ENCODE data around the gene CCL27.
A peak's percentile ranks its signal among the peaks of the same experiment; 100 is the strongest.

The CCL27 gene

DNA sequence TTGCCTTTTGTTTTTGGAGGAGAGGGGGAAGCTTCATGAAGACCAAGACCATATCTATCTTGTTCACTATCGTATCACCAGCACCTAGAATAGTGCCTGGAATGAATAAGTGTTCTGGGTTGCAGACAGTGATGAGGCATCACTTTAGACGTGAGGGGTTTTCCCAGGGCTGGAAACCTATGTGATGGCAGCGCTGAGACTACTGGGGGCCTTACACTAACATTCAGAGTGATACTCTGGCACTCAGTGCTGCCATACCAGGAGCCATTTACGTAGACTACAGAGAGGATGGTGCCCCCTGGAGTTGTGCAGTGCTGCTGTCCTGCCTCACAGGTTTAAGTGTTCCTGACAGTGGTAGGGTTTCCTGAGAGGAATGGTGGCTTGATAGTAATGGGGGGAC is 21.7 kb upstream of the CCL27 start:
- DNase-seq, result no peak

DNA sequence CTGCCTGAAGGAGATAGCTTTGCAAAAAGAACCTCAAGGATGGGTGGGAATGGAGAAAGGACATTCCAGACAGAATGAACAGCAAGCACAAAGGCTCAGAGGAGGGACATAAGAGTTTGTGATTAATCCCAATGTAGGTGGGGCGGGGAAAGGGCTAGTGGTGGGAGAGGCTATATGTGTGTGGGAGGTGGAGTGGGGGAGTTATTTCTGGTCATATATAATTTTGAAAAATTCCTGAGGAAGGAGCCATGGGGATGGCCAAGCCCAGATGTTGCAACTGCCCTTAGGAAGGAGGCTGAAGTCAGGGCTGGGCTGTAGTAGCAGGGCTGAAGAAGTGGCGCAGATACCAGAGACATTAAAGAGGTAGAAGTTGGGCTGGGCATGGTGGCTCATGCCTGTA is 13.4 kb upstream of the CCL27 start:
- no peak for DNase-seq

DNA sequence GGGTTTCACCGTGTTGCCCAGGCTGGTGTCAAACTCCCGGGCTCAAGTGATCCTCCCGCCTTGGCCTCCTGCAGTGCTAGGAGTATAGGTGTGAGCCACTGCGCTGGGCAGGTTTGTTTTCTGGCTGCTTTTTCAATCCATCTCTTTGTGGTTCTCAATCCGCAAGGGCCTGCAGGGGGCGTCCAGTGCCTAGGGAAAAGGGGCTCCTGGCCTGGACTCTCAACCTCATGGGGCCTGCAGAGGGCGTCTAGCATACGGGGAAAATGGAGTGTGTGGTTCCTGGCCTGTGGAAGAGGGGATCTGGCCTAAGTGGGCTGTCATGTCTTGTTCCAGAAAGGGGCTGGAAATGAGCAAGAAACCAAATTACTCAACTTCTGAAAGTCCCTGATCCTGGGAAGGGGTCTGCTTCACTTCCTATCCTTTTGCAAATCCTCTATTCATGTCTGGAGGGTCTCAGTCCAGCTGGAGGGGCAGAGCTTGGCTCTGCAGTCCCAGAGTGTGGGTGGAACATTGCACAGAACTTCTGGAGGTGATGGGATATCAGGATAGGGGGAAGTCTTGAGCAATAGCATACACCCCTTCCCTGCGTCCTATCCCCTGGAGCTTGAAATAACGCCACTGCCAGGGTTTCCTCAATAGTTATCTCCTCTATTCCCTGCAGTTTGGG is 12.7 kb upstream of the CCL27 start:
- peak; percentile 6 for DNase-seq

DNA sequence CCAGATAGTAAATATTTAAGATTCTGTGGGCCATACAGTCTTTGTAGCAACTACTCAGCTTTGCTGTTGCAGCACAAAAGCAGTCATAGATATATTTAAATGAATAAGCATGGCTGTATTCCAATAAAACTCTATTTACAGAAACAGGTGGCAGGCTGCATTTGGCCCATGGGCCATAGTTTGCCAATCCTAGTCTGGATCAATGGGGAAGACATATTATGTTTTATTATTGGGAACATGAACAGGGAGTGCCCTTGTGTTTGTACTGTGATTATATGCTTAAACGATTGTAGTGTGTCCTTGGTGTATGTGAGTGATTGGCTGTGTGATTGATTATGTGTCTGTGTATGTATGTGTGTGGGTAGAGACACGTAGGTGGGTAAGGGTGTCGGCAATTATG is 12.0 kb upstream of the CCL27 start:
- DNase-seq, result no peak

DNA sequence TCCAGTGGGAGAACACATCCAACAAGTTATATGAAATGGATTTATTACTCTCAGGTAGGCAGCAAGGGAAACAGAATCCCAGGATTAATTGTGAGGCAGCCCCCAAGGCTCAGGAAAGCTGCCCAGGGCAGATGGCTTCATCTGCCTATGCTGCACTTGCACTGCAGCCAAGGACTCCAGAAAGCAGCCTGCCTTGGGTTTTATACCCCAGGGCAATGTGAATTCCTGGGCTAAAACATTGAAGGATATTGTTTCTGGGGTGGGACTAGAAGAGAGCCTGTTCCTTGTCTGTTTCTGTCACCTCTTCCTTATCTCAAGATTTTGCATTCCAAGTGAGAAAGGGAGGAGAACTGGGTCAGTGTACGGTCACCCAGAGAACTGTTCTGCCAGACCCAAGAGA is 8.8 kb upstream of the CCL27 start:
- no peak for DNase-seq

DNA sequence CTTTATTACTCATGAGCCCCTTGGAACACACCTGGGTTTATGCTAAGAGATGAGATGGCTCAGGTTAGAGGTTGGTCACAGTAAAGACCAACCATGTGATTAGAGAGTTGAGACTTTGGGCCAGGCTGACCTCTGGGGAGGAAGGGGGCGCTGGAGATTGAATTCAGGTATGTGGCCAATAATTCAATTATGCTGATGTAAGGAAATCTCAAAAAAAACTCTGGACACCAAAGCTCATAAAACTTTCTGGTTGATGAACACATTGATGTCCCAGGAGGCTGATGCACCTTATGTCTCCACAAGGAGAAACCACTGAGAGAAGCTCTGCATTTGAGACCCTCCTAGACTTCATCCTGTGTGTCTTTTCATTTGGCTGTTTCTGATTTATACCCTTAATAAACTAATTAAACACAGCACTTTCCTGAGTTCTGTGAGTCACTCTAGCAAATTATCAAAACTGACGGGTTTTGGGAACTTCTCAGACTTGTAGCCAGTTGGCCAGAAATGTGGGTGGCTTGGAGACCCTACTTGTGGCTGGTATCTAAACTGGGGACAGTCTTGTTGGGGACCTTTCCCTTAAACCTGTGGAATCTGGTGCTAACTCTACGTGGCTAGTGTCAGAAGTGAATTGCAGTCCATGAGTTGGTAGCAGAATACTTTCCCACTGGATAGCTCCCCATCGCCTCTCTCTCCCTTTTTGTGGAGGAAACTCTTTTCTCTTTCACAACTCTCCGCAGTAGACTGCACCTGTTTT is 7.5 kb upstream of the CCL27 start:
- DNase-seq, result no peak

DNA sequence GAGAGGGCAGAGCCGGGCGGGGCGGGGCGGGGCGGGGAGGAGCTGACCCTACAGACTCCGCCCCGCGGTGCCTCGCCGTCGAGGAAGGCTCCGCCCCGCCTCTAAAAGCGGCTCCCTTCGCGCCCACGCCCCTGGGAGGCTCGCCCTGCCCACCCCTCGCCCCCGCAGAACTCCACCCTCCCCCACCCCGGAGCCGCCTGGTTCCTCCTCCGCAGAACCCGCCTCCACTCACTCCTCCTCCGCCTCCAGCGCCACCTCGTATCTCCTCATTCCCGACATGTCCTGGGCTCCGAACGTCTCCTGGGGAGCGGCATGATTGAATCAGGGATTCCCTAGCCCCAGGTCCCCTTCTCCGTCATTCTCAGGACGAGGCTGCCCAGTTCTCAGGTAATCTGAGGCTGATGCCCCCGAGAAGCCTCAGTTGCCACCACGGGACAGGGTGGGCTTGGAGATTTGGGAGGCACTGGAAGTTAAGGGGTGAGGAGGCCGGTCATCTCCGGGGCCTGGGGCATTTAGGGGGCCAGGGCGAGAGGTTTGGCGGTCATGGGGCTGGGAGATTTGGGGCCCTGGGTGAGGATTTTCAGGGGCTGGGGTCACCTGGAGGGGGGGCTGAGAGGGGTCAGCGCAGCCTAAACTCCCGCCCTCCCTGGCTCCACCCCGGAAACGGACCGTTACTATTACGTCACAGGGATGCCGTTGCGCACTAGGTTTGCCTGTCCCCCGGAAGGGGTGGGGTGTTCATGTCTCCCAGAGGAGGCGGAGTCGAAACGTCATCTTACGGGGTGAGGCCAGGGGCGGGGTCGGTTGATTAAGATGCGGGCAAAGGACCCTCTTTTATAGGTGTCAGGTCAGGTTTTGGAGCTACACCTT is 3.2 kb upstream of the CCL27 start:
- peak; percentile 91 for DNase-seq

DNA sequence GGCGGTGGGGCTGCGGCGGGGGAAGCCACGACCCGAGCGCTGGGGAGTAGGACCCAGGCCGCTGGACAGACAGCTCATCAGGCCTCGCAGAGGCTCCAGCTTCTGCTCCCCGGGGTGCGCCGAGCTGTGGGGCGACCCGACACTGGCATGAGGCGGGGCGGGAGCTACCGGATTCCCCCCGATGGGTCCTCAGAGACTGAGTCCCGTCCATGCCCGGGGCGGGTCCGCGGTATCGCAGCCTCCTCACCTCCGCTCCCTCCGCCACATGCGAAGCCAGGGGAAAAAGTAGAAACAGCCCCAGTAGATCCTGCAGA is 2.6 kb upstream of the CCL27 start:
- no peak for DNase-seq

DNA sequence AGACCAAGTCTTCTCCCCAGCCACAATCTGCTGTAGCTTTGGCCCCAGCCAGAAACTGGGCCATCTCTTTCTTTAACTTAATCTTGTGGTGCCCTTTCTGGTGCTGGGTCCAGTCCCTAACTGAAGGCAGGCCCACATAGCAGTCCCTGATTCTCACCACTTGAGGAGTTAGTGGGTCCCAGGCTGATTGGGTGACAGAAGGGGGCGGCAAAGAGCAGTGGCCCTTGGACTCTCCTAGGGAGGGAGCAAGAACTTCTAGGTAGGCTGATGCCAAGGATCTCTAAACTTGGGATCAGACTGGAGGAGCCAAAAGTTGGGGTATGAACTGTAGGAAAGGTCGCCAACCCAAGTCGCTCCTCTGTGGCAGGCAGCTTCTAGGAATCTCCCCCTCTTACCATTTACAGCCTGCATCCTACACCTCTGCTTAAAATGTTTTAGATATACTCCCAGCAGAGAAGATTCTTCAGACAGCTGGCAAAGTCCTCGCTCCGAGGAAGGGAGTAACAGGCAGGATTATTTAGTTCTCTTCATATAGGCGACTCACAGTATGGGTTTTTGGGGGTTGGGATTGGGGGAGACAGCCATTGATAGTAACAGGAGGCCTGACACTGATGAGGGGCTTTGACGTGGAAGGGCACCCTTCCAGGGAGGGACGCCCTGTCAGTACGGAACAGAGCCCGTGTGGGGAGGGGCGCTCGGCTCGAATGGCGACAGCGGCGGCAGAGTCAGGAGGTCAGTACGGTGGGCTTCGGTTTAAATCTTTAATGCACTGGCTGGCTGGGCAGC is 2.0 kb upstream of the CCL27 start:
- DNase-seq, result peak; percentile 7

DNA sequence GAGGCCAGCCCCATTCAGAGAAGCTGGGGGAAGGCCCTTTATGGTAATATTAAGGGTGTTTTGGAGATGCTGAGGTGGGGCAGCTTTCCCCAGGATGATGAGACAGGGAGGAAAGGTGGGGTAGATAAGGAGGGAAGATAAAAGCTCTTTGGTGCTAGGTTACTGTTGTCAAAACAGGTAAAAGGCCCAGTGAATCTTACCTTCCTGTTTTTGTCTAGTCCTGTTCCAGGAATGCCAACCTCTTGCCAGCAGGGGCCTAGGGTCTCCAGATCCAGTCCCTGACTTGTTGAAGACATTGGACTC is 797 bp upstream of the CCL27 start:
- DNase-seq, result no peak

DNA sequence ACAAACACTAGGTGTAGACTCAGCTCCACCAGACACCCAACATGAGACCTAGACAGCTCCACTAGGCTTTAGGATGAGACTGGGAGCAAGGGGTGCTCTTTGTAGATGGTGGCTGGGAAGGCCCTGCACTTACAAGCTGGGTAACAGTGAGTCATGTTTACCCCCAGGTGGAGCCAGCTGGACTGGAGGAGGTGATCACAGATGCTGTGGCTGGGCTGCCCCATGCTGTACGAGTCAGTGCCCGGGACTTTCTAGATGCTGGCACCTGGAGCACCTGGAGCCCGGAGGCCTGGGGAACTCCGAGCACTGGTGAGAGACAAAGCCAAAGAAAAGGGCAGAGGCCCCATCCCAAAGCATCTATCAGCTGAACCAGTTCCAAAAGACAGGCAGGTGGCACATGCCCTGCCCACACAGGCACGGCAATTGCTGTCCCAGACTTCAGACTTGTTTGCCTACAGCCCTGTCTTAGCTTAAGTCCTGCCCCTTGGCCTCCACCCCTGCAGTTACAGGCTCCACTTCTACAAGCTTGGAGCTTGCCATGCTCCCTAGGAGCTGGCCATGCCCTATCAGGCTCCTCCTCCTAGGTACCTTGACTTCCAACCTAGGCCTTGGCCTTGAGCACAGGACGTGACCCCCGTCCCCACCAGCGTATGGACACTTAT is 2.7 kb downstream of the CCL27 start:
- peak; percentile 5 for DNase-seq

DNA sequence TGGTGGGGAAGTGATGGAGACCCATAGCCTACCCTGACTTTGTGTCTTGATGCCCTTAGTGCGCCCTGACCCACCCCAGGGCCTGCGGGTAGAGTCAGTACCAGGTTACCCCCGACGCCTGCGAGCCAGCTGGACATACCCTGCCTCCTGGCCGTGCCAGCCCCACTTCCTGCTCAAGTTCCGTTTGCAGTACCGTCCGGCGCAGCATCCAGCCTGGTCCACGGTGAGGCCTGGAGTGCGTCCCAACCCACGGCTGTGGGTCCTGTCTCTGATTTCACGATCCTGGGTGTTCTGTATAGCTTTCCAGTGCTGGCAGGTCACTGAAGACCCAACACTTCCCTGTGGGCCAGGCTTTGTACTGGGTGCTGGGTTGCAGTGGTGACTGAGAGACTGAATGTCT is 4.0 kb downstream of the CCL27 start:
- DNase-seq, result no peak

DNA sequence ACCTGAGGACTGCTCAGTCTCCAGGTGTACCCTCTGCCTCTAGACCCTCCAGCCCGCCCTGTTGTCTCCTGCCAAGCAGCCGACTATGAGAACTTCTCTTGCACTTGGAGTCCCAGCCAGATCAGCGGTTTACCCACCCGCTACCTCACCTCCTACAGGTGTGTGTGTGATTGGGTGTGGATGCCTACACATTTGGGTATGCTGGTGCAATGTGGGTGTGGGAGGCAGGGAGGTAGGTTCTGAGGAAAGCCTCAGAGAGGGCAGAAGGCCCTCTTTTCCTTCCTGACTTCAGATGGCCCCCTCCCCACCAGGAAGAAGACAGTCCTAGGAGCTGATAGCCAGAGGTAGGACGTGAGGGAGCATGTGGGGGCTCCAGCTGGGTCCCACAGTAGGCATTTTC is 5.5 kb downstream of the CCL27 start:
- no peak for DNase-seq

DNA sequence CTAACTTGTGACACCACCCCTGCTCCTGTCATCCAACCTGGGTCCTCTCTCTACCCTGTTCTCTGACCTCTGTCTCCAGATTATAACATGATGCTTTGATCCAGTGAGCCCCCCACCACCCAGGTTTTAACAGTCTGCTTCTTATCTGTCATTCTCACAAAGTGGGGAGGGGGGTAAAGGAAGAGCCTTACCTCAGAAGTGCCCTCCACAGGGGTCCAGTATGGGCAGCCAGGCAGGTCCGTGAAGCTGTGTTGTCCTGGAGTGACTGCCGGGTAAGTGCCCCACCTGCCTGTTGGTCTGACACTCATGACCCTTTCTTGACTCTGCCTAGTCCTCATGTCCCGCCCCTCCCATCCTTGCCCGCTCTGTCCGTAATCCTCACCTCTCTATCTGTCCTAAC is 7.1 kb downstream of the CCL27 start:
- DNase-seq, result no peak

DNA sequence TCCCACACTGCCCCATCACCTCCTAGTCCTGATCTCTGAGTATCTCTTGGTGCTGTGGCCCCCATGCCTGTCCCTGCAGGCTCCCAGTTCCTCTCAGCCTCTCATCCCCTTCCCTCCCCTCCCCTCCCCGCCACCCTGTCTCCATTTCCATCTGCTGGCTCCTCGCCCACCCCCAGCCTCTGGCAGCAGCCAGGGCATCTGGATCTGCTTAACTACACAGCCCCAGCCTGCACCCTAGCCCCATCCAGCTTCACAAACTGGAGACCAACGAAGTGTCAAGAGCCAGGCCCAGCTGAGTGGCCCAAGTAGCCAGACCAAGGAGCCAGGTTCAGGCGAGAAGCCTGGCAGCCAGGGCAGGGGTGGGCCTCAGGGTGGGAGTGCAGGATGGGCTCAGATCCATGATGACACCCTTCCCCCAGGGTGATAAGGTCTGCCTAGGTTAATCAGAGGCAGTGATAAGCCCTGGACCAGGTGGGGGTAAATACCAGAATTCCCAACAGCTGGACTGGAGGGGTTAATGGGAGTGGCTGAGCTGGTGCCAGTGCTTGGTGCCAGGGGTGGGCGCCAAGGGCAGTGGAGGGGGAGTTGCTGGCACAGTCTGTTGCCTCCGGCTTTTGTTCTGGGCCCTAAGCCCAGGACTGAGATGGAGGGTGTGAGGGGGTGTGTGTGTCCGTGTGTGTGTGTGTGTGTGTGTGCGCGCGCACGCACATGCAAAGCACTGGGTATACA is 8.0 kb downstream of the CCL27 start:
- DNase-seq, result no peak

DNA sequence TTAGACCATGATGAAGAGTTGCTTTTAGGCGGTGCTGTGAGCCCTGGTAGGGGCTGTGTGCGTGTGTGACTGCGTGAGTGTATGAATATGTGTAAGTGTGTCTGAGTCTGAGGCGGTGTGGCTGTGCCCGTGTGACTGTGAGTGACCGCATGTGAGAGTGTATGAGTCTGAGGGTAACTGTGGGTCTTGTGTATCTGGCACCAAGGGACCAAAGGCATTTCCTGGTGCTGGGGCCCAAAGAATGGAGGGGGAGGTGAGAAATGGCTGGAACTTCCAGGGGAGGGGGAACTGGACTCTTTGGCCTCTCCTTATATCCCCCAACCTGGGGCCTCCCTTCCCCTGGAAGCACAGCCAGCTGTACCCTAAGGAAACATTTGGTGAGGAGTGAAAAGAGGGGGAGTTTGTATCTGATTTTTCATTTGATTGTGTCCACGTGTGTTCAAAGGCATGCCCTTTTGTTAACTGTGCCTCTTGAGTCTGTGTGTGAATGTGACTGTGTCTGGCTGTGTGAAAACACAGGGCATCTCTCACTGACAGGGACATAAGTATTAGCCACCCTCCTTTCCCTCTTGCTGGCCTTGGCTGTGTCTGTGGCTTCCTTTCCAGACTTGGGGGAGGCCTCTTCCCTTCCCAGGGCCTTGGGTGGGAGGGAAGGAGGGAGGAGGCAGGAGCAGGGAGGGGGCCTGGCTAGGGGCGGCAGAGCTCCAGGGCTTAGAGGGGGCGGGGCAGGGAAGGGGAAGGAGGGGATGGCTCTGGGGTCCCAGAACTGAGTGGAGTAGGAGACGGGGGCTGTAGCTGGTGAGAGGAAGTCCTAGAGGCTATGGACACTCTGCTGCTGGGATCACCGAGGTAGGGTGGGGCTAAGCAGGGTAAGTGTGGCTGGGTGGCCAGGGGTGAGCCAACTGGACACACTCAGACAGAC is 9.0 kb downstream of the CCL27 start:
- no peak for DNase-seq

DNA sequence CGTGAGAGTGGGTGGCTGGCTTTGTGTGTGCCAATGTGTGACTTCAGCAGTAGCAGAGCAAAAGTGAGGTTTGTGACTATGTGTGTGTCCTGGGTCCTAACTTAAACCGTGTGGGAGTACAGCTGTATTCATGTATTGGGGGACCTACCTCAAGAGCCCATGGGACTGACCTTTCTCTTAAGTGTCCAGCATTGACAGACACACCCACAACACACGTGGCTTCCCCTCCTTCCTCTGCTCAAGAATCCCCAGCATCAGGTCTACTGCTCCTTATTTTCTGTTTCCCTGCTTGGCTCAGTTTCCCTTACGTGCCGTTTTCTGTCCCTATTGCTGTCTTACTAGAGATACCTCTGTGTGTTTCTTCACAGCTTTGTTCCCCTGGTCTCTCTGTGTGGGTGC is 9.9 kb downstream of the CCL27 start:
- no peak for DNase-seq

DNA sequence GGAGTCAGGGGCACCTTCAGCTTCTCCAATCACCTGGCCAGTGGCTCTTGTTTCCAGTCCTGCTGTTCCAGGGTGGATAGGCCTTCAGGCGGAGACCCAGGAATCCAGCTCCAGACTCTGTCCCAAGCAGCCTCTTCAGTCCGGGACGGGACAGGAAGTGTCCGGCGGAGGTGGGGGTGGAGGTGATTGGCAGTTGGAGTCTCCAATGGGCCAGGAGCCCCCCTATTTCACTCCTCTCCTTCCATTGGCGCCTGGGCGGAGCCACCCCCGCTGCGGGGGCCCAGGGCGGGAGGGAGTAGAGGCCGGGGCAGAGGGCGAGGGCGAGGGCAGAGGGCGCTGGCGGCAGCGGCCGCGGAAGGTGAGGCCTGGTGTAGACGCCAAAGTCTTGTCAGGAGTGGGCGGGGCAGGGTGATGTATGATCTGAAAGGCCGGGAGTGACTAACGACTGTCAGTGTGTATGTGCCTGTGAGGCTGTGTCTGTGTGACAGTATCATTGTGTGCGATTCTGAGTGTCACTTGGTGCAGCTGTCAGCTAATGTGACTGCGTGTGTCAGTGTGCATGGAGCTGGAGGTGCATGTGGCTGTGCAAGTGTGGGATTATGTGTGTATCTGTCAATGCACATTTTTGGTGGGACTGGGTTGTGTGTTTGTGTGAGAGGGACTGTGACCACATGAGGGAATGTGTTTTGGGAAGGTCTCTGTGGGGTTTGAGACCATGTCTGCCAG is 10.4 kb downstream of the CCL27 start, which contains the start of gene IL11RA:
TSS of gene IL11RA (plus strand) at position 310 of the 726 bp plus-strand sequence. CDS start 3,033 bp downstream, outside the sequence.
- peak; percentile 45 for DNase-seq

DNA sequence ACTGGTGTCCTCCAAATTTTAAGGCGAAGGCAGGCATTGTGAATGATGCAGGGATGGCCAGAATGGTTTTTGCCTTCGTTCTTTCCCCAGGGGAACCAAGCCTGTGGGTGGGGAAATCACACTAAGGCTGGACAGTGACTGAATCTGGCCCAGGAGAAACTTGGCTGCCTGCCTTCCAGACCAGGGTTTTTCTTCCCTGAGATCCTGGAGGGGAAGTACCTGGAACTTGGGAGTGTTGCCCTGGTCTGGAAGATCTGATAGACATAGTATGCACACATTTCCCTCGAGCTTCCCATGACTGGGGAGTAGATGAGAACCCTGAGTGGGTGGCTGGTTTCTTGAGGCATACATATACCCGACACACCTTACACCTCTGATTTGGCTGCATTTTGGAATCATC is 11.1 kb downstream of the CCL27 start:
- no peak for DNase-seq

DNA sequence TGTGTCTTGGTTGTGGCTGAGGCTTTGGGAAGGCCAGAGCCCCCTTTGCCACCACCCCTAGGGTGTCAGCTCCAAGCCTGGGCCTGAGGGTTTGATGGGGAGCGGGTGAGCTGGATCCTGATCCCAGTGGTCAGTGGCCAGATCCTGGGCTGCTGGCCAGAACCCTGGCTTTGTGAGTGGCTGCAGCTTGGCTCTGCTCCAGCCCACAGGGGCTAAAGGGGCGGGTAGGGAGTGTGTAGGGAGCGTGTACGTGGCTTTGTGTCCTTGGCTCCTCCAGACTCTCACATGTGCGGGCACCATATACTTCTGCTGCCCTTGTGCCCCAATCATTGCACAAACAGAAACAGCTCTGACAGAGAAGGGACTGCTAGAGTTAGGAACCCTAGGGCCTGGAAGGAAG is 11.6 kb downstream of the CCL27 start:
- DNase-seq, result no peak

Measured in DMS153 (cell line).